GM12873 (cell line): ENCODE measurements around the gene PHACTR2.

Experiments used
- TF ChIP-seq, protein P1 (sequence below): IDR thresholded peaks from 2 replicates; pipeline ENCODE4 v1.5.1; 2012; ENCODE audit warnings: low read depth, mild to moderate bottlenecking, moderate library complexity, low read length, control low read depth; ENCODE audit not compliant: insufficient read depth; ENCODE audit errors: missing control alignments

Gene PHACTR2

GRCh38 chr6:143731789-143732188 lies 54.0 kb downstream of the PHACTR2 start:
- TF ChIP-seq, protein P1, sequence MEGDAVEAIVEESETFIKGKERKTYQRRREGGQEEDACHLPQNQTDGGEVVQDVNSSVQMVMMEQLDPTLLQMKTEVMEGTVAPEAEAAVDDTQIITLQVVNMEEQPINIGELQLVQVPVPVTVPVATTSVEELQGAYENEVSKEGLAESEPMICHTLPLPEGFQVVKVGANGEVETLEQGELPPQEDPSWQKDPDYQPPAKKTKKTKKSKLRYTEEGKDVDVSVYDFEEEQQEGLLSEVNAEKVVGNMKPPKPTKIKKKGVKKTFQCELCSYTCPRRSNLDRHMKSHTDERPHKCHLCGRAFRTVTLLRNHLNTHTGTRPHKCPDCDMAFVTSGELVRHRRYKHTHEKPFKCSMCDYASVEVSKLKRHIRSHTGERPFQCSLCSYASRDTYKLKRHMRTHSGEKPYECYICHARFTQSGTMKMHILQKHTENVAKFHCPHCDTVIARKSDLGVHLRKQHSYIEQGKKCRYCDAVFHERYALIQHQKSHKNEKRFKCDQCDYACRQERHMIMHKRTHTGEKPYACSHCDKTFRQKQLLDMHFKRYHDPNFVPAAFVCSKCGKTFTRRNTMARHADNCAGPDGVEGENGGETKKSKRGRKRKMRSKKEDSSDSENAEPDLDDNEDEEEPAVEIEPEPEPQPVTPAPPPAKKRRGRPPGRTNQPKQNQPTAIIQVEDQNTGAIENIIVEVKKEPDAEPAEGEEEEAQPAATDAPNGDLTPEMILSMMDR = no peak

DNA sequence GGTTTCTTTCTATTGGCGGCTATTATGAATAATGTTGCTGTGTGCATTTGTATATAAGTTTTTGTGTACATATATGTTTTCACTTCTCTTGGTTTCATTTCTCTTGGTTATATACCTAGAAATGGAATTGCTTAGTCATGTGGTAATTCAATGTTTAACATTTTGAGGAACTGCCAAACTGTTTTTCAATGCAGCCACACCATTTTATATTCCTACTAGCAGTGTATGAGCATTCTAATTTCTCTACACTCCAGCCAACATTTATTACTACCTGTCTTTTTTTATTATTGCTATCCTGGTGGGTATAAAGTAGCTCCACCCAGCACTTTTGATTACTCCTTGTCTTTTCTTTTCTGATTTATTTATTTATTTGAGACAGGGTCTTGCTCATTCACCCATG lies 54.8 kb downstream of the PHACTR2 start:
- TF ChIP-seq, protein P1 = no peak

GRCh38 chr6:143733510-143733909 lies 55.7 kb downstream of the PHACTR2 start:
- TF ChIP-seq, protein P1 = no peak

GRCh38 chr6:143734641-143735063 lies 56.9 kb downstream of the PHACTR2 start:
- TF ChIP-seq, protein P1 = no peak

- TF ChIP-seq, protein P1 = no peak
Measured at GRCh38 chr6:143739341-143739851, 61.6 kb downstream of the PHACTR2 start.

GRCh38 chr6:143740213-143740612 lies 62.4 kb downstream of the PHACTR2 start:
- TF ChIP-seq, protein P1 = no peak

GRCh38 chr6:143741480-143741879 lies 63.7 kb downstream of the PHACTR2 start:
- TF ChIP-seq, protein P1 = no peak
